Transverse colon (tissue), 4 donors: ENCODE measurements around the gene DPH1.

Experiments used
- EP300 ChIP-seq: sonication (generic); formaldehyde crosslinking; IDR thresholded peaks from one replicate; pipeline ENCODE4 v1.6.1; 2017; ENCODE audit warnings: antibody characterized with exemption, low read depth
- POLR2A ChIP-seq: fragments of 450-650 bp; IDR thresholded peaks from one replicate; pipeline ENCODE4 v1.6.1; 2016; ENCODE audit warnings: antibody characterized with exemption, mild to moderate bottlenecking, moderate library complexity
- POLR2AphosphoS5 ChIP-seq, 3 donors: sonication (generic); formaldehyde crosslinking; IDR thresholded peaks; one replicate each; pipeline ENCODE4 v1.6.1; 2016; ENCODE audit warnings: antibody characterized with exemption in 3 of 3
- TF ChIP-seq, protein P1 (sequence below), 5 experiments: fragments of 200-600 bp in 3 of 5; fragments of 450-650 bp in 2 of 5; sonication (generic) in 3 of 5; IDR thresholded peaks; 1 replicate in 2 of 5; 2 replicates in 3 of 5; pipeline ENCODE4 v1.5.1; 2016 to 2017; ENCODE audit warnings: antibody characterized with exemption in 5 of 5, inconsistent platforms in 3 of 5, mild to moderate bottlenecking in 2 of 5, moderate library complexity in 1 of 5

DNA sequence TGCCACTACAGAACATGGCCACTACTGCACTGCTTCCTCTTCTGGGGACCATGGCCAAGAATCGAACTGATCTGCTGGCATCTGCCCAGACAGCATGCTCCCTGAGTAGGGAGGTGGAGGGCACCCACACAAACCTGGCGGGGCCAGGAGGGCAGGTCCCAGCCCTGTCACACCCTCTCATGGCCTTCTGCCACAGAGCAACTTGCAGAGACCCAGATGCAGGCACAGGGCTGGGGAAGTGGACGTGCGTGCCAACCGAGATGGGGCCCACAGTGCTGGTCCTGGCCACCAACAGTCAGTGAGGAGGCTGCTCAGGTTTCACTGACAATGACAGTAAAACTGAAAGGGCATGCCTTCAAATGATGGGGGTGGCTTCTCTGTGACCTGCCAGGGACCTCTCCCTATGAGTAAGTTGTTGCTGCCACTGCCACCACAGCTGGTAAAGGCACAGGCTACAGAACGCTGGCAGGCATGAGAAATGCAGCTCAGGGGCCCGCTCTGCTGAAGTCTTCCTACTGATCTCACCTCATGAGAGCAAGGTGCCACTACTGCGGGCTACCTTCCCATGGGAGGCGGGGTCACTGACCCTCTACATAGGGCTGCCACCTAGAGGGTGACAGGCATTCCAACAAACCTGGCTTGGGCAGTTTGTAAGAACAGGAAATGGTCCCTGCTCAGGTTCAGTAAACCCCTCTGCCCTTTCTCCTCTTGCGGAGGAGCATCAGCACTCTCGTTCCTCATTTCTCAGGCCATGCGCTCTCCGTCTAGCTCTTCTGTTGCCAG lies 40.5 kb downstream of the DPH1 start:
- TF ChIP-seq, protein P1, sequence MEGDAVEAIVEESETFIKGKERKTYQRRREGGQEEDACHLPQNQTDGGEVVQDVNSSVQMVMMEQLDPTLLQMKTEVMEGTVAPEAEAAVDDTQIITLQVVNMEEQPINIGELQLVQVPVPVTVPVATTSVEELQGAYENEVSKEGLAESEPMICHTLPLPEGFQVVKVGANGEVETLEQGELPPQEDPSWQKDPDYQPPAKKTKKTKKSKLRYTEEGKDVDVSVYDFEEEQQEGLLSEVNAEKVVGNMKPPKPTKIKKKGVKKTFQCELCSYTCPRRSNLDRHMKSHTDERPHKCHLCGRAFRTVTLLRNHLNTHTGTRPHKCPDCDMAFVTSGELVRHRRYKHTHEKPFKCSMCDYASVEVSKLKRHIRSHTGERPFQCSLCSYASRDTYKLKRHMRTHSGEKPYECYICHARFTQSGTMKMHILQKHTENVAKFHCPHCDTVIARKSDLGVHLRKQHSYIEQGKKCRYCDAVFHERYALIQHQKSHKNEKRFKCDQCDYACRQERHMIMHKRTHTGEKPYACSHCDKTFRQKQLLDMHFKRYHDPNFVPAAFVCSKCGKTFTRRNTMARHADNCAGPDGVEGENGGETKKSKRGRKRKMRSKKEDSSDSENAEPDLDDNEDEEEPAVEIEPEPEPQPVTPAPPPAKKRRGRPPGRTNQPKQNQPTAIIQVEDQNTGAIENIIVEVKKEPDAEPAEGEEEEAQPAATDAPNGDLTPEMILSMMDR (IDR thresholded peaks at IDR 0.05) = no peak
- TF ChIP-seq POLR2A = no peak
- no peak for TF ChIP-seq POLR2AphosphoS5 (IDR thresholded peaks at IDR 0.05)
- no peak for TF ChIP-seq EP300
